Measurements from ENCODE around the gene HTR1E. TPM values are rescaled to one million over a fixed set of nuclear protein-coding genes. Genes with fewer than 3 reads are reported as not detected.
"Not testable (repeated sequence)": the region's sequence is repeated elsewhere in the genome, so short reads cannot be mapped to it uniquely, and the experiment has no call there.

HTR1E gene
- total RNA-seq, 2 donors from 2014 or later: not detected

GRCh38 chr6:86952991-86953390 lies 15.7 kb downstream of the HTR1E start:
- Mint-ChIP-seq H3K27ac (no peak overlapping the region), H3K4me1 (no peaks in the 10 kb centered on the region), H3K9me3 (no peaks in the 10 kb centered on the region), H3K4me3 (no peak overlapping the region), H3K27me3 (peaks cover 3% of the 10 kb centered on the region), H3K36me3 (ENCODE audit: low read depth) (no peaks in the 10 kb centered on the region)
- ATAC-seq (replicated peaks): no peak

- Mint-ChIP-seq H3K27me3 (peaks cover 11% of the 10 kb centered on the region), H3K4me3 (no peak overlapping the region), H3K36me3 (ENCODE audit: low read depth) (no peaks in the 10 kb centered on the region), H3K9me3 (no peaks in the 10 kb centered on the region), H3K27ac (no peak overlapping the region), H3K4me1 (no peaks in the 10 kb centered on the region)
- ATAC-seq (replicated peaks): no peak
Observed at GRCh38 chr6:86959656-86960055, 22.3 kb downstream of the HTR1E start.

GRCh38 chr6:86961455-86962200 lies 24.3 kb downstream of the HTR1E start:
- Mint-ChIP-seq H3K4me1 (no peaks in the 10 kb centered on the region), H3K36me3 (ENCODE audit: low read depth) (no peaks in the 10 kb centered on the region), H3K27me3 (peaks cover 11% of the 10 kb centered on the region), H3K9me3 (no peaks in the 10 kb centered on the region), H3K27ac (no peak overlapping the region), H3K4me3 (no peak overlapping the region)
- no peak for ATAC-seq (replicated peaks)

- H3K27ac Mint-ChIP-seq: no peak overlapping the region
- H3K4me3 Mint-ChIP-seq: no peak overlapping the region
- no peaks in the 10 kb centered on the region for H3K36me3 Mint-ChIP-seq (ENCODE audit: low read depth)
- H3K4me1 Mint-ChIP-seq: no peaks in the 10 kb centered on the region
- no peaks in the 10 kb centered on the region for H3K9me3 Mint-ChIP-seq
- peak; percentile 46 for ATAC-seq (replicated peaks)
- H3K27me3 Mint-ChIP-seq: peaks cover 9% of the 10 kb centered on the region
Observed at GRCh38 chr6:86963352-86963751, 26.0 kb downstream of the HTR1E start.

- Mint-ChIP-seq H3K9me3 (no peaks in the 10 kb centered on the region), H3K36me3 (ENCODE audit: low read depth) (no peaks in the 10 kb centered on the region), H3K27ac (no peak overlapping the region), H3K4me3 (no peak overlapping the region), H3K27me3 (peaks cover 8% of the 10 kb centered on the region), H3K4me1 (no peaks in the 10 kb centered on the region)
- ATAC-seq (replicated peaks): no peak
Observed at GRCh38 chr6:86964029-86964579, 26.8 kb downstream of the HTR1E start.

- no peaks in the 10 kb centered on the region for H3K36me3 Mint-ChIP-seq (ENCODE audit: low read depth)
- no peaks in the 10 kb centered on the region for H3K9me3 Mint-ChIP-seq
- no peak overlapping the region for H3K4me3 Mint-ChIP-seq
- ATAC-seq (replicated peaks): no peak
- H3K4me1 Mint-ChIP-seq: no peaks in the 10 kb centered on the region
- H3K27ac Mint-ChIP-seq: no peak overlapping the region
- H3K27me3 Mint-ChIP-seq: peaks cover 8% of the 10 kb centered on the region
Observed at GRCh38 chr6:86966271-86966670, 28.9 kb downstream of the HTR1E start.

GRCh38 chr6:86969573-86969972 lies 32.2 kb downstream of the HTR1E start:
- Mint-ChIP-seq H3K9me3 (no peaks in the 10 kb centered on the region), H3K27ac (no peak overlapping the region), H3K4me1 (no peaks in the 10 kb centered on the region), H3K4me3 (no peak overlapping the region), H3K36me3 (ENCODE audit: low read depth) (no peaks in the 10 kb centered on the region), H3K27me3 (peaks cover 9% of the 10 kb centered on the region)
- no peak for ATAC-seq (replicated peaks)

GRCh38 chr6:86973088-86973487 lies 35.8 kb downstream of the HTR1E start:
- Mint-ChIP-seq H3K4me1 (no peaks in the 10 kb centered on the region), H3K27ac (no peak overlapping the region), H3K4me3 (no peak overlapping the region), H3K27me3 (peaks cover 19% of the 10 kb centered on the region), H3K9me3 (no peaks in the 10 kb centered on the region), H3K36me3 (ENCODE audit: low read depth) (no peaks in the 10 kb centered on the region)
- no peak for ATAC-seq (replicated peaks)

- Mint-ChIP-seq H3K4me3 (no peak overlapping the region), H3K27ac (no peak overlapping the region), H3K9me3 (no peaks in the 10 kb centered on the region), H3K4me1 (no peaks in the 10 kb centered on the region), H3K36me3 (ENCODE audit: low read depth) (no peaks in the 10 kb centered on the region), H3K27me3 (peaks cover 29% of the 10 kb centered on the region)
- ATAC-seq (replicated peaks): no peak
Observed at GRCh38 chr6:86978251-86978650, 40.9 kb downstream of the HTR1E start.

GRCh38 chr6:87001494-87001893 lies 64.2 kb downstream of the HTR1E start:
- H3K4me1 Mint-ChIP-seq: no peaks in the 10 kb centered on the region
- H3K36me3 Mint-ChIP-seq (ENCODE audit: low read depth): no peaks in the 10 kb centered on the region
- peaks cover 6% of the 10 kb centered on the region for H3K27me3 Mint-ChIP-seq
- H3K9me3 Mint-ChIP-seq: peaks cover 16% of the 10 kb centered on the region
- no peak for ATAC-seq (replicated peaks)
- no peak overlapping the region for H3K27ac Mint-ChIP-seq
- no peak overlapping the region for H3K4me3 Mint-ChIP-seq

GRCh38 chr6:87002391-87002790 lies 65.1 kb downstream of the HTR1E start:
- not testable (repeated sequence) for H3K36me3 Mint-ChIP-seq (ENCODE audit: low read depth)

GRCh38 chr6:87006541-87006940 lies 69.2 kb downstream of the HTR1E start:
- H3K27me3 Mint-ChIP-seq; ATAC-seq (replicated peaks); H3K9me3 Mint-ChIP-seq: not testable (repeated sequence)

More at GRCh38 chr6:87002391-87002790, 65.1 kb downstream of the HTR1E start:
- not testable (repeated sequence) for ATAC-seq (replicated peaks); H3K4me3 Mint-ChIP-seq; H3K4me1 Mint-ChIP-seq; H3K27me3 Mint-ChIP-seq; H3K27ac Mint-ChIP-seq
- H3K9me3 Mint-ChIP-seq: peaks cover 16% of the 10 kb centered on the region

GRCh38 chr6:87009581-87009980 lies 72.3 kb downstream of the HTR1E start:
- not testable (repeated sequence) for H3K27me3 Mint-ChIP-seq

More at GRCh38 chr6:87006541-87006940, 69.2 kb downstream of the HTR1E start:
- not testable (repeated sequence) for H3K4me3 Mint-ChIP-seq; H3K4me1 Mint-ChIP-seq; H3K36me3 Mint-ChIP-seq (ENCODE audit: low read depth); H3K27ac Mint-ChIP-seq

GRCh38 chr6:87012035-87012434 lies 74.7 kb downstream of the HTR1E start:
- Mint-ChIP-seq H3K9me3 (no peaks in the 10 kb centered on the region), H3K27ac (no peak overlapping the region), H3K4me3 (no peak overlapping the region), H3K36me3 (ENCODE audit: low read depth) (no peaks in the 10 kb centered on the region), H3K4me1 (no peaks in the 10 kb centered on the region), H3K27me3 (peaks cover 11% of the 10 kb centered on the region)
- no peak for ATAC-seq (replicated peaks)

More at GRCh38 chr6:87009581-87009980, 72.3 kb downstream of the HTR1E start:
- not testable (repeated sequence) for H3K9me3 Mint-ChIP-seq; H3K4me1 Mint-ChIP-seq; H3K36me3 Mint-ChIP-seq (ENCODE audit: low read depth); H3K27ac Mint-ChIP-seq; H3K4me3 Mint-ChIP-seq; ATAC-seq (replicated peaks)

- ATAC-seq (replicated peaks): no peak
- Mint-ChIP-seq H3K4me1 (no peaks in the 10 kb centered on the region), H3K27me3 (peaks cover 11% of the 10 kb centered on the region), H3K4me3 (no peak overlapping the region), H3K9me3 (no peaks in the 10 kb centered on the region), H3K27ac (no peak overlapping the region), H3K36me3 (ENCODE audit: low read depth) (no peaks in the 10 kb centered on the region)
Observed at GRCh38 chr6:87012743-87013142, 75.4 kb downstream of the HTR1E start.
